Aorta (tissue), 5 donors: ENCODE results near the gene SLC8A2. TPM values are rescaled to one million over a fixed set of nuclear protein-coding genes. Genes with fewer than 3 reads are reported as not detected.
"Not testable (repeated sequence)": the region's sequence is repeated elsewhere in the genome, so short reads cannot be mapped to it uniquely, and the experiment has no call there.

Experiments
- ATAC-seq: fragments of 200-7000 bp; cut with Tn5 transposase; one replicate; pipeline ENCODE4 v1.9.1; 2022; ENCODE audit warnings: moderate library complexity; ENCODE audit not compliant: low FRiP score
- DNase-seq, 2 donors: peaks; one replicate each; pipeline ENCODE4 v3.0.0-alpha.2; 2020
- H3K27ac ChIP-seq, 2 donors: one replicate each; pipeline ENCODE4 v1.5.1; 2013; ENCODE audit warnings: low read length in 2 of 2, mild to moderate bottlenecking in 2 of 2, moderate library complexity in 2 of 2, control low read depth in 1 of 2, inconsistent platforms in 1 of 2, low read depth in 1 of 2
- H3K27me3 ChIP-seq, 2 donors: one replicate each; pipeline ENCODE4 v1.6.1; 2013; ENCODE audit warnings: control low read depth in 1 of 2, low read length in 1 of 2, mild to moderate bottlenecking in 1 of 2, moderate library complexity in 1 of 2; ENCODE audit not compliant: insufficient read depth in 2 of 2, control insufficient read depth in 1 of 2
- H3K36me3 ChIP-seq, 2 donors: one replicate each; pipeline ENCODE4 v1.6.1; 2013; ENCODE audit warnings: control low read depth in 1 of 2, low read length in 1 of 2, mild to moderate bottlenecking in 1 of 2; ENCODE audit not compliant: insufficient read depth in 2 of 2, control insufficient read depth in 1 of 2
- H3K4me1 ChIP-seq, 2 donors: one replicate each; pipeline ENCODE4 v1.6.1; 2013; ENCODE audit warnings: low read length in 2 of 2, control low read depth in 1 of 2, mild to moderate bottlenecking in 1 of 2, moderate library complexity in 1 of 2; ENCODE audit not compliant: insufficient read depth in 2 of 2, control insufficient read depth in 1 of 2
- H3K4me3 ChIP-seq, 2 donors: one replicate each; pipeline ENCODE4 v1.5.1; 2013; ENCODE audit warnings: low read length in 2 of 2, control low read depth in 1 of 2, mild to moderate bottlenecking in 1 of 2
- H3K9me3 ChIP-seq: one replicate; pipeline ENCODE4 v1.6.1; 2013; ENCODE audit warnings: mild to moderate bottlenecking, low read length; ENCODE audit not compliant: control insufficient read depth
- WGBS, 2 donors: extraction: QIAGEN DNeasy Blood & Tissue Kit; methylation state at CpG; one replicate each; pipeline ENCODE4 v1.1.7; 2013; 5-methylcytosine and 5-hydroxymethylcytosine counted together
- intact Hi-C, 2 donors: fragments of 100-400 bp; cut with DNase I; formaldehyde crosslinking; loops; one replicate each; pipeline versions ENCODE4 v1.14.2 to v1.15.0; 2022
- polyA plus RNA-seq, 2 donors: library from polyadenylated mRNA; stranded (reverse); fragments of 200-250 nt; gene quantifications; one replicate each; pipeline ENCODE4 v1.2.3, GENCODE V29; 2013
- total RNA-seq, 2 donors: library from RNA; stranded (reverse); fragmentation: NEBNext Ultra II Directional; extraction: Animal tissue kit (Norgen Biotek cat#: 25700); gene quantifications; one replicate each; pipeline ENCODE4 v1.2.1, GENCODE V29; 2021
- donor health status: healthy with polysubstance abuse.
- donor health status: Bipolar disorder and iron deficiency.
- donor health status: DM: no; HTN: no; CAD: no.
- donor health status: DM: no; HTN: no; CAD: no.
- donor health status: DM: yes; HTN: yes; CAD: no.

SLC8A2 gene
- total and polyA plus RNA-seq, 4 donors = 0.23 to 0.72 TPM; not detected in 2

GRCh38 chr19:47398707-47399597 is 72.7 kb downstream of the SLC8A2 start:
- intact Hi-C loops = no loop called here
- DNase-seq = no peak
- H3K4me1 ChIP-seq = no peaks in the 10 kb centered on the region
- H3K9me3 ChIP-seq = no peaks in the 10 kb centered on the region
- WGBS, 2 donors = 33 to 40% methylated on average over 24 of the region's 24 CpGs
- H3K27ac ChIP-seq = no peak overlapping the region
- no peaks in the 10 kb centered on the region for H3K36me3 ChIP-seq
- H3K4me3 ChIP-seq = no peak overlapping the region
- no peaks in the 10 kb centered on the region for H3K27me3 ChIP-seq
- no peak for ATAC-seq

GRCh38 chr19:47391510-47392223 is 80.0 kb downstream of the SLC8A2 start:
- Histone ChIP-seq H3K27me3 (no peaks in the 10 kb centered on the region), H3K36me3 (no peaks in the 10 kb centered on the region), H3K4me3 (no peak overlapping the region), H3K4me1 (no peaks in the 10 kb centered on the region), H3K9me3 (no peaks in the 10 kb centered on the region), H3K27ac (no peak overlapping the region)
- ATAC-seq = peak; percentile 76
- WGBS, 2 donors = 38% methylated on average over 15 of the region's 15 CpGs
- peak; percentile 87 to 95 for DNase-seq
- intact Hi-C loops = loop anchor here (2.0 to 5.0 kb wide), 2 partner anchors 94 to 95 kb away; no protein-coding TSS in a partner anchor

DNA sequence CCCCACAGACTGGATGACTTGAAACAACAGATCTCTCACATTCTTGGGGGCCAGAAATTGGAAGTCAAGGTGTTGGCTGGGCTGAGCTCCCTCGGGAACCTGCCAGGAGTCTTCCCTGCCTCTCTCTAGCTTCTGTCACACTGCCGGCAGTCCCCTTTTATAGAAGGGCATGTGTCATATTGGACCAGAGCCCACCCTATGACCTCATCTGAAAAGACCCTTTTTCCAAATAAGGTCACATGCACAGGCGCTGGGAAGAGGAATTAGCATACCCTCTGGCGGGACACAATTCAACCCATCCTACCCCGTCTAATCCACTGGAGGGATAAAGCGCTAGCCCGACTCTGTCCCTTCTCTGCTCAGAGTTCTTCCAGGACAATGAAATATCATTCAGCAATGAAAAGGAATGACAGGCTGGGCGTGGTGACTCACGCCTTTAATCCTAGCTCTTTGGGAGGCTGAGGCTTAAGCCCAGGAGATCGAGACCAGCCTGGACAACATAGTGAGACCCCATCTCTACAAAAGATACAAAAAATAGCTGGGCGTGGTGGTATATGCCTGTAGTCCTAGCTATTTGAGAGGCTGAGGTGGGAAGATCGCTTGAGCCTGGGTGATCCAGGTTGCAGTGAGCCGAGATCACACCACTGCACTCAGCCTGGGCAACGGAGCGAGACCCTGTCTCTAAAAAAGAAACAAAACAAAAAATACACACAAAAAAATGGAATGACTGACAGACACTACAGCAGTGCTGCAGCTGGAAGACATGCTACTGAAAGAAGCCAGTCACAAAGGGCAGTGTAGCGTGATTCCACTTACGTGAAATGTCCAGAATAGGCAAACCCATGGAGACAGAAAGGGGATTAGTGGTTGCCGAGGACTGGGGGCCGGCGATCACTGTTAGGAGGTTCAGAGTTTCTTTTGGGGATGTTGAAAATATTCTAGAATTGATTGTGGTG is 80.9 kb downstream of the SLC8A2 start:
- Histone ChIP-seq H3K4me3 (no peak overlapping the region), H3K36me3 (no peaks in the 10 kb centered on the region), H3K27ac (no peak overlapping the region), H3K9me3 (no peaks in the 10 kb centered on the region), H3K27me3 (no peaks in the 10 kb centered on the region), H3K4me1 (no peaks in the 10 kb centered on the region)
- intact Hi-C loops = loop anchor here in 1 of 2 donors (5.0 kb wide), 1 partner anchor 94 kb away; no protein-coding TSS in a partner anchor
- ATAC-seq = no peak
- WGBS, 2 donors = 68 to 70% methylated on average over 20 of the region's 20 CpGs
- no peak for DNase-seq

DNA sequence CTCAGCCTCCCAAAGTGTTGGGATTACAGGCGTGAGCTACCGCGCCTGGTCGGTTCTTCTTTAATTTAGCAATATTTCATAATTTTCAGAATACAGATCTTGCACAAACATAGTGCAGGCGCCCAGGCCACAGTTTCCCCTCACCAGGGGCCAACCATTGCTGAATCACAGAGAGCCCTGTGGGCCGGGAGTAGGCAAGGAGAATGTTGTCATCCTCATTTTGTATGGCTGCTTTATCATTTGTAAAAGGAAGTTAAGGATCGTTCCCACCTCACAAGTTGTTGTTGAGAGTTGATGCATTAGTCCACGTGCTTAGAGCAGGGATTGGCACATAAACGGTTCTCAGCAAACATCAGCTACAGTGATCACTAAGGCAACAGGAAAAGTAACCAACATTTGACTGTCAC is 82.5 kb downstream of the SLC8A2 start:
- Histone ChIP-seq H3K4me3 (no peak overlapping the region), H3K36me3 (no peaks in the 10 kb centered on the region), H3K9me3 (no peaks in the 10 kb centered on the region), H3K27ac (no peak overlapping the region), H3K27me3 (no peaks in the 10 kb centered on the region), H3K4me1 (no peaks in the 10 kb centered on the region)
- intact Hi-C loops = no loop called here
- WGBS, 2 donors = 75 to 79% methylated on average over 9 of the region's 9 CpGs
- DNase-seq (peak in 1 of 2 donors; percentile 71), ATAC-seq (peak; percentile 11)

GRCh38 chr19:47388721-47389120 is 83.0 kb downstream of the SLC8A2 start:
- H3K4me3 ChIP-seq, H3K36me3 ChIP-seq, ATAC-seq, intact Hi-C loops, H3K4me1 ChIP-seq, H3K27me3 ChIP-seq, H3K9me3 ChIP-seq, DNase-seq, H3K27ac ChIP-seq: not testable (repeated sequence)
- 89% methylated on average over 5 of the region's 5 CpGs for WGBS, 2 donors

DNA sequence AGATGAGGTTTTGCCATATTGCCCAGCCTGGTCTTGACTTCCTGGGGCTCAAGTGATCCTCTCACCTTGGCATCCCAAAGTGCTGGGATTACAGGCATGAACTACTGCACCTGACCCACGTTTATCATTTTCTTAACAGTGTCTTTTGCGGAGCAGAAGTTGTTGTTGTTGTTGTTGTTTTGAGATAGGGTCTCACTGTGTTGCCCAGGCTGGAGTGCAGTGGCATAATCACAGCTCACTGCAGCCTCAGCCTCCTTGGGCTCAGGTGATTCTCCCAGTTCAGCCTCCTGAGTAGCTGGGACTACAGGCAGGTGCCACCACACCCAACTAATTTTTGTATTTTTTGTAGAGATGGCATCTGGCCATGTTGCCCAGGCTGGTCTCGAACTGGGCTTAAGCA is 84.1 kb downstream of the SLC8A2 start:
- H3K27ac ChIP-seq, ATAC-seq, H3K4me1 ChIP-seq, H3K9me3 ChIP-seq, H3K27me3 ChIP-seq, H3K4me3 ChIP-seq, H3K36me3 ChIP-seq, DNase-seq, intact Hi-C loops: not testable (repeated sequence)
- 80 to 86% methylated on average over 3 of the region's 3 CpGs for WGBS, 2 donors

GRCh38 chr19:47386582-47386981 is 85.1 kb downstream of the SLC8A2 start:
- H3K4me1 ChIP-seq, H3K9me3 ChIP-seq, ATAC-seq, H3K36me3 ChIP-seq, H3K4me3 ChIP-seq, intact Hi-C loops, H3K27me3 ChIP-seq, DNase-seq, H3K27ac ChIP-seq: not testable (repeated sequence)
- 84 to 88% methylated on average over 12 of the region's 12 CpGs for whole genome bisulfite sequencing, 2 donors

DNA sequence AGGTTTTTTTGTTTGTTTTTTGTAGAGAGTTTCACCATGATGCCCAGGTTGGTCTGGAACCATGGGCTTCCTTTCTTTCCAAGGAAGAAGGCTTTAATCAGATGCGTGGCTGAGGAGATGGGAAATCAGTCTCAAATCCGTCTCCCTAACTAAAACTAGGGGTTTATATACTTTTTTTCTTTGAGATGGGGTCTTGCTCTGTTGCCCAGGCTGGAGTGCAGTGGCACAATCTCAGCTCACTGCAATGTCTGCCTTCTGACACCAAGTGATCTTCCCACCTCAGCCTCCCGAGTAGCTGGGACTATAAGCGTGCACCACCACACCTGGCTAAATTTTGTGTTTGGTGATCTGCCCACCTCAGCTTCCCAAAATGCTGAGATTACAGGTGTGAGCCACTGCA is 87.2 kb downstream of the SLC8A2 start:
- 83 to 89% methylated on average over 4 of the region's 4 CpGs for WGBS, 2 donors
- ATAC-seq, H3K27me3 ChIP-seq, H3K4me1 ChIP-seq, H3K27ac ChIP-seq, H3K4me3 ChIP-seq, H3K9me3 ChIP-seq, intact Hi-C loops, DNase-seq: not testable (repeated sequence)
- H3K36me3 ChIP-seq = peaks cover 9 to 12% of the 10 kb centered on the region in 2 donors
